ENCODE data around the gene NDST1. TPM values are rescaled to one million over a fixed set of nuclear protein-coding genes. Genes with fewer than 3 reads are reported as not detected.

NDST1 gene
- total RNA-seq, 4 donors from 2014 or later: 68.8 to 104 (median 96.4) TPM

- Histone ChIP-seq H3K4me3 (no peak overlapping the region), H3K4me1 (peaks cover 25 to 61% (median 42%) of the 10 kb centered on the region in 4 donors), H3K36me3 (no peaks in the 10 kb centered on the region), H3K27ac (peak overlapping the region; percentile 23 to 54 (median 46)), H3K27me3 (no peaks in the 10 kb centered on the region), H3K9me3 (no peaks in the 10 kb centered on the region)
- in situ Hi-C loops (cut with MboI; ENCODE audit: low pct_ligation_motif_present in 1 of 4, low pct_unique_long_range_greater_than_20kb in 1 of 4, low sequenced_read_pairs in 3 of 4): no loop called here
- DNase-seq: no peak
- TF ChIP-seq CTCF (IDR thresholded peaks at IDR 0.05): no peak
- no peak for TF ChIP-seq POLR2AphosphoS5 (IDR thresholded peaks at IDR 0.05)
- no peak for TF ChIP-seq POLR2A (IDR thresholded peaks at IDR 0.05)
- no peak for TF ChIP-seq EP300 (IDR thresholded peaks at IDR 0.05; ENCODE audit: low read depth)
- 64% methylated on average over 6 of the region's 6 CpGs; no CpG with 5 or more reads in 1 of the 2 donors for WGBS, 2 donors (ENCODE audit: low coverage in 1 of 2)
- intact Hi-C loops (cut with DNase I; ENCODE audit: low total_unique reads): no loop called here
These were observed 9.4 kb upstream of the NDST1 start for GRCh38 chr5:150498501-150498900.

- no peaks in the 10 kb centered on the region for H3K36me3 ChIP-seq
- no peaks in the 10 kb centered on the region for H3K9me3 ChIP-seq
- no peak for TF ChIP-seq POLR2A (IDR thresholded peaks at IDR 0.05)
- no peak for TF ChIP-seq POLR2AphosphoS5 (IDR thresholded peaks at IDR 0.05)
- no peak for TF ChIP-seq CTCF (IDR thresholded peaks at IDR 0.05)
- TF ChIP-seq EP300 (IDR thresholded peaks at IDR 0.05; ENCODE audit: low read depth): no peak
- H3K27me3 ChIP-seq: no peaks in the 10 kb centered on the region
- peak overlapping the region; percentile 23 to 54 (median 46) for H3K27ac ChIP-seq
- intact Hi-C loops (cut with DNase I; ENCODE audit: low total_unique reads) (no loop called here), in situ Hi-C loops (cut with MboI; ENCODE audit: low pct_ligation_motif_present in 1 of 4, low pct_unique_long_range_greater_than_20kb in 1 of 4, low sequenced_read_pairs in 3 of 4) (no loop called here)
- H3K4me1 ChIP-seq: peaks cover 30 to 66% (median 47%) of the 10 kb centered on the region in 4 donors
- DNase-seq: no peak
- H3K4me3 ChIP-seq: no peak overlapping the region
These were observed 9.0 kb upstream of the NDST1 start for GRCh38 chr5:150498971-150499370.

DNA sequence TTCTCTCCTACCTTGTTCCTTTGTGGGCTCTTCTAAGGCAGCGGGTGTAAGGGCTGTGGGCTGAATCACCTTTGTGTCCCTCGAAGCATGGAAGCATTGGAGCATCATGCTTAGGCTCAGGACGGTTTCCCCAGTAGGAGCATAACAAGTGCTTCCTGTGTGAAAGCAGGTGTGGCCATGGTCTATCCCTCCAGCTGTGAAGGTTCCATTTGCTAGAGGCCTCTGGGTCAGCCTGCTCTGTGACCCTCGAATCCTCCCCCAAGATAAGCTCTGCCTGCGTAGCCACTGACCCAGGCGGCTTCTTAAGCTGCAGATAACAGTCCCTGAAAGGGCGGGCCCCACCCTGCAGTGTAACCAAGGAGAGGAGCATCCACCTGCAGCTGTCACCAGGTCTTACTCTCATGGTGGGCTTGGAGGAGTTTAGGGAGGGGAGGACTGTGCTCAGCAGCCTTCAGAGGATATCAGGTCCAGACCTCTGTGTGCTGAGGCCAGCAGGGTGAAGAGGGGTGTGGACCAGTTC, 8.4 kb upstream of the NDST1 start:
- no peak for DNase-seq
- 74 to 90% methylated on average over 2 to 7 of the region's 7 CpGs for WGBS, 2 donors (ENCODE audit: low coverage in 1 of 2)
- in situ Hi-C loops (cut with MboI; ENCODE audit: low pct_ligation_motif_present in 1 of 4, low pct_unique_long_range_greater_than_20kb in 1 of 4, low sequenced_read_pairs in 3 of 4) (no loop called here), intact Hi-C loops (cut with DNase I; ENCODE audit: low total_unique reads) (no loop called here)
- TF ChIP-seq POLR2A (IDR thresholded peaks at IDR 0.05) (no peak), EP300 (IDR thresholded peaks at IDR 0.05; ENCODE audit: low read depth) (no peak)
- Histone ChIP-seq H3K27ac (peak overlapping the region in 2 of 4 donors; percentile 31 to 34), H3K4me3 (no peak overlapping the region), H3K9me3 (no peaks in the 10 kb centered on the region), H3K36me3 (no peaks in the 10 kb centered on the region), H3K27me3 (no peaks in the 10 kb centered on the region), H3K4me1 (peaks cover 32 to 71% (median 52%) of the 10 kb centered on the region in 4 donors)

GRCh38 chr5:150500328-150500841, 7.5 kb upstream of the NDST1 start:
- in situ Hi-C loops (cut with MboI; ENCODE audit: low pct_ligation_motif_present in 1 of 4, low pct_unique_long_range_greater_than_20kb in 1 of 4, low sequenced_read_pairs in 3 of 4) (no loop called here), intact Hi-C loops (cut with DNase I; ENCODE audit: low total_unique reads) (no loop called here)
- Histone ChIP-seq H3K36me3 (no peaks in the 10 kb centered on the region), H3K27ac (peak overlapping the region in 3 of 4 donors; percentile 31 to 36 (median 34)), H3K4me1 (peaks cover 32 to 78% (median 59%) of the 10 kb centered on the region in 4 donors), H3K27me3 (no peaks in the 10 kb centered on the region), H3K9me3 (no peaks in the 10 kb centered on the region), H3K4me3 (no peak overlapping the region)
- WGBS, 2 donors (ENCODE audit: low coverage in 1 of 2): 40 to 52% methylated on average over 1 to 3 of the region's 3 CpGs
- TF ChIP-seq POLR2AphosphoS5 (IDR thresholded peaks at IDR 0.05): no peak
- TF ChIP-seq EP300 (IDR thresholded peaks at IDR 0.05; ENCODE audit: low read depth): no peak
- peak; percentile 64 for DNase-seq

DNA sequence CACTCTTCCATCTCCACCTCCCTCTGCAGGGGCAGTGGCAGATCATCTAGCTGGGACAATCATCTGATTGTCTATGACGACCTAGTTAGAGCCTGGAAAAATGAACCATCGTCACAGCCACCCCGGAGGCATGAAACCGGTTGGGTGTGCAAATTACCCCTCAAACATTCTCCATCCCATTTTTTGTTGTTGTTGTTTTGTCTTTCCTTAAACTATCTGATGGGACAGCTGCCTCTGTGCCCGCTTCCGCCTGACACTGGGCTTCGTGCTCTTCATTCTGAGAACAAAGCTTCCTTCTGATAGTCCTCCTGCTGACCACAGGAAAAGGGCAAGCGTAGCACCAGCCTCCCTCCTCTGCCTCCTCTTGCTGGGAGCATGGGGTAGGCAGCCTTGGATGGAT, 7.0 kb upstream of the NDST1 start:
- Histone ChIP-seq H3K4me3 (no peak overlapping the region), H3K4me1 (peaks cover 32 to 79% (median 59%) of the 10 kb centered on the region in 4 donors), H3K27ac (peak overlapping the region in 3 of 4 donors; percentile 31 to 36 (median 34)), H3K9me3 (no peaks in the 10 kb centered on the region), H3K36me3 (no peaks in the 10 kb centered on the region), H3K27me3 (no peaks in the 10 kb centered on the region)
- in situ Hi-C loops (cut with MboI; ENCODE audit: low pct_ligation_motif_present in 1 of 4, low pct_unique_long_range_greater_than_20kb in 1 of 4, low sequenced_read_pairs in 3 of 4) (no loop called here), intact Hi-C loops (cut with DNase I; ENCODE audit: low total_unique reads) (no loop called here)
- no peak for DNase-seq
- TF ChIP-seq CTCF (IDR thresholded peaks at IDR 0.05) (no peak), POLR2AphosphoS5 (IDR thresholded peaks at IDR 0.05) (no peak), POLR2A (IDR thresholded peaks at IDR 0.05) (no peak), EP300 (IDR thresholded peaks at IDR 0.05; ENCODE audit: low read depth) (no peak)
- 79 to 95% methylated on average over 4 to 8 of the region's 8 CpGs for WGBS, 2 donors (ENCODE audit: low coverage in 1 of 2)

All from transverse colon (tissue), 4 donors.